ENCODE data around the gene RCVRN.

RCVRN gene

GRCh38 chr17:9878786-9879525 is 26.1 kb downstream of the RCVRN start:
- peaks cover 12% of the 10 kb centered on the region; the same call in 1 of the 2 replicates for H3K9me3 ChIP-seq (ENCODE audit: insufficient read depth, low read depth, low read length)
- no peak overlapping the region for H2AFZ ChIP-seq (ENCODE audit: low read length)
- H3K4me1 ChIP-seq (ENCODE audit: insufficient read depth, low read length, poor library complexity, severe bottlenecking) = no peaks in the 10 kb centered on the region
- no peak overlapping the region for H3K4me3 ChIP-seq (ENCODE audit: low read length, poor library complexity, severe bottlenecking)
- H3K9ac ChIP-seq (ENCODE audit: low read depth, low read length, poor library complexity, severe bottlenecking) = no peak overlapping the region
- no peaks in the 10 kb centered on the region for H3K27me3 ChIP-seq (ENCODE audit: insufficient read depth, low read length, poor library complexity, severe bottlenecking)
- no peak overlapping the region for H3K4me2 ChIP-seq (ENCODE audit: low read depth, low read length, poor library complexity, severe bottlenecking)
- no peaks in the 10 kb centered on the region for H3K79me2 ChIP-seq (ENCODE audit: insufficient read depth, low read length)
- no peaks in the 10 kb centered on the region for H3F3A ChIP-seq (ENCODE audit: low read depth)
- no peaks in the 10 kb centered on the region for H4K20me1 ChIP-seq (ENCODE audit: insufficient read depth, low read length, poor library complexity, severe bottlenecking)
- no peaks in the 10 kb centered on the region for H3K36me3 ChIP-seq (ENCODE audit: insufficient read depth, low read length)
- TF ChIP-seq EZH2phosphoT487 (IDR thresholded peaks at IDR 0.05; ENCODE audit: borderline replicate concordance) = no peak
- no peak for TF ChIP-seq CTCF (conservative IDR thresholded peaks at IDR 0.05; ENCODE audit: low read length)
- no peaks in the 10 kb centered on the region for H3K9me2 ChIP-seq (replicated peaks; ENCODE audit: low read depth, low read length)

- H2AFZ ChIP-seq (ENCODE audit: low read length) = no peak overlapping the region
- TF ChIP-seq EZH2phosphoT487 (IDR thresholded peaks at IDR 0.05; ENCODE audit: borderline replicate concordance) (no peak), CTCF (conservative IDR thresholded peaks at IDR 0.05; ENCODE audit: low read length) (no peak)
- no peaks in the 10 kb centered on the region for H3K9me2 ChIP-seq (replicated peaks; ENCODE audit: low read depth, low read length)
- H3K27me3 ChIP-seq (ENCODE audit: insufficient read depth, low read length, poor library complexity, severe bottlenecking) = no peaks in the 10 kb centered on the region
- H4K20me1 ChIP-seq (ENCODE audit: insufficient read depth, low read length, poor library complexity, severe bottlenecking) = no peaks in the 10 kb centered on the region
- no peaks in the 10 kb centered on the region for H3K79me2 ChIP-seq (ENCODE audit: insufficient read depth, low read length)
- H3K9me3 ChIP-seq (ENCODE audit: insufficient read depth, low read depth, low read length) = peaks cover 7% of the 10 kb centered on the region; the same call in 1 of the 2 replicates
- H3K36me3 ChIP-seq (ENCODE audit: insufficient read depth, low read length) = no peaks in the 10 kb centered on the region
- no peak overlapping the region for H3K9ac ChIP-seq (ENCODE audit: low read depth, low read length, poor library complexity, severe bottlenecking)
- no peaks in the 10 kb centered on the region for H3K4me1 ChIP-seq (ENCODE audit: insufficient read depth, low read length, poor library complexity, severe bottlenecking)
- H3F3A ChIP-seq (ENCODE audit: low read depth) = no peaks in the 10 kb centered on the region
- no peak overlapping the region for H3K4me2 ChIP-seq (ENCODE audit: low read depth, low read length, poor library complexity, severe bottlenecking)
- H3K4me3 ChIP-seq (ENCODE audit: low read length, poor library complexity, severe bottlenecking) = no peak overlapping the region
Observed at GRCh38 chr17:9878356-9878755, 26.7 kb downstream of the RCVRN start.

- no peaks in the 10 kb centered on the region for H3K36me3 ChIP-seq (ENCODE audit: insufficient read depth, low read length)
- H3K4me2 ChIP-seq (ENCODE audit: low read depth, low read length, poor library complexity, severe bottlenecking) = no peak overlapping the region
- H3K27me3 ChIP-seq (ENCODE audit: insufficient read depth, low read length, poor library complexity, severe bottlenecking) = no peaks in the 10 kb centered on the region
- no peak overlapping the region for H3K9ac ChIP-seq (ENCODE audit: low read depth, low read length, poor library complexity, severe bottlenecking)
- H4K20me1 ChIP-seq (ENCODE audit: insufficient read depth, low read length, poor library complexity, severe bottlenecking) = no peaks in the 10 kb centered on the region
- H3K79me2 ChIP-seq (ENCODE audit: insufficient read depth, low read length) = no peaks in the 10 kb centered on the region
- no peak overlapping the region for H2AFZ ChIP-seq (ENCODE audit: low read length)
- H3K9me2 ChIP-seq (replicated peaks; ENCODE audit: low read depth, low read length) = no peaks in the 10 kb centered on the region
- no peaks in the 10 kb centered on the region for H3K9me3 ChIP-seq (ENCODE audit: insufficient read depth, low read depth, low read length)
- H3F3A ChIP-seq (ENCODE audit: low read depth) = no peaks in the 10 kb centered on the region
- no peak overlapping the region for H3K4me3 ChIP-seq (ENCODE audit: low read length, poor library complexity, severe bottlenecking)
- no peaks in the 10 kb centered on the region for H3K4me1 ChIP-seq (ENCODE audit: insufficient read depth, low read length, poor library complexity, severe bottlenecking)
- no peak for TF ChIP-seq EZH2phosphoT487 (IDR thresholded peaks at IDR 0.05; ENCODE audit: borderline replicate concordance)
- no peak for TF ChIP-seq CTCF (conservative IDR thresholded peaks at IDR 0.05; ENCODE audit: low read length)
Observed at GRCh38 chr17:9875441-9875840, 29.6 kb downstream of the RCVRN start.

All from Loucy (cell line).